PC-9 (cell line): Measurements from ENCODE around the gene UBAP1.

Experiments
- EZH2 ChIP-seq: fragments of 200-600 bp; sonication (generic); IDR thresholded peaks from 2 replicates; pipeline ENCODE4 v1.8.0; 2017; ENCODE audit warnings: antibody characterized with exemption, low read depth
- TF ChIP-seq, protein P1 (sequence below): fragments of 200-600 bp; sonication (generic); conservative IDR thresholded peaks from 2 replicates; pipeline ENCODE4 v1.6.1; 2017; ENCODE audit warnings: mixed run types, antibody characterized with exemption, mild to moderate bottlenecking, moderate library complexity

DNA sequence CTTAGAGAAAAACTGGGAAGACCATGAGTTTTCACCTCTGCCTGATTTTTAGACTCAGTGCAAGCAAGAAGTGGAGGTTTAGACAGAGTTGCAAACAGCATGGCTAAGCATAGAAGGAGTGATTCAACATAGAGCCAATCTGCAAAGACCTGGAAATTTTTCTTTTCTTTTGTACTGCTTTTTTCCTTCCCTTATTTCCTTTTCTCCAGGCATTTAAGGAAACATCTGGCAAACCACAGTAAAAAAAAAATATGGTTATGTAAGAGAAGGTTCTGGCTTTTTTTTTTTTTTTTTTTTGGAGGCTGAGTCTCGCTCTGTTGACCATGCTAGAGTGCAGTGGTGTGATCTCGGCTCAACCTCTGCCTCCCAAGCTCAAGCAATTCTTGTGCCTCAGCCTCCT, 35.7 kb upstream of the UBAP1 start:
- TF ChIP-seq, protein P1, sequence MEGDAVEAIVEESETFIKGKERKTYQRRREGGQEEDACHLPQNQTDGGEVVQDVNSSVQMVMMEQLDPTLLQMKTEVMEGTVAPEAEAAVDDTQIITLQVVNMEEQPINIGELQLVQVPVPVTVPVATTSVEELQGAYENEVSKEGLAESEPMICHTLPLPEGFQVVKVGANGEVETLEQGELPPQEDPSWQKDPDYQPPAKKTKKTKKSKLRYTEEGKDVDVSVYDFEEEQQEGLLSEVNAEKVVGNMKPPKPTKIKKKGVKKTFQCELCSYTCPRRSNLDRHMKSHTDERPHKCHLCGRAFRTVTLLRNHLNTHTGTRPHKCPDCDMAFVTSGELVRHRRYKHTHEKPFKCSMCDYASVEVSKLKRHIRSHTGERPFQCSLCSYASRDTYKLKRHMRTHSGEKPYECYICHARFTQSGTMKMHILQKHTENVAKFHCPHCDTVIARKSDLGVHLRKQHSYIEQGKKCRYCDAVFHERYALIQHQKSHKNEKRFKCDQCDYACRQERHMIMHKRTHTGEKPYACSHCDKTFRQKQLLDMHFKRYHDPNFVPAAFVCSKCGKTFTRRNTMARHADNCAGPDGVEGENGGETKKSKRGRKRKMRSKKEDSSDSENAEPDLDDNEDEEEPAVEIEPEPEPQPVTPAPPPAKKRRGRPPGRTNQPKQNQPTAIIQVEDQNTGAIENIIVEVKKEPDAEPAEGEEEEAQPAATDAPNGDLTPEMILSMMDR, result no peak
- no peak for TF ChIP-seq EZH2
